AG09319 (cell line): ENCODE results near the gene TMEM271.

Experiments
- DNase-seq: peaks from one replicate; pipeline ENCODE4 v3.0.0-alpha.2; 2010; ENCODE audit warnings: low read depth; ENCODE audit errors: extremely low read depth
- TF ChIP-seq, protein P1 (sequence below): IDR thresholded peaks from 2 replicates; pipeline ENCODE4 v1.5.1; 2011; ENCODE audit warnings: low read depth, mild to moderate bottlenecking, inconsistent platforms, low read length, moderate library complexity

The TMEM271 gene

DNA sequence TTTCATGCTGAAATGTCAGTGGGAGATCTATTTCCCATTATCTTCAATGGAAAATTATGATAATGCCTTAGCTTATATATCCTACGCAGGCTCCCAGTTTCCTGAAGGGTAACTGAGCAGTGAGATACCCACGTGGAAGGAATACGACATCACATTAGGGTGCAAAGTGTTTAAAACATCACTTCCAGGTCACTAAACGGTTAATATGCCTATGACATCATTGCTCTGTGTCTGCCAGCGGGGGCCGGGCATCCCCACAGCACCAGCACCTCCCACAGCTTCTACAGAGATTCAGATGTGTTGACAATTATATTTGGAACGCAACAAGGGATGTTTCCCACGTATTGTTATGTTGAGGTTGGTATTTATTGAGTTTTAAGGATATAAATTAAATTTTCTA is 27.1 kb downstream of the TMEM271 start:
- TF ChIP-seq, protein P1, sequence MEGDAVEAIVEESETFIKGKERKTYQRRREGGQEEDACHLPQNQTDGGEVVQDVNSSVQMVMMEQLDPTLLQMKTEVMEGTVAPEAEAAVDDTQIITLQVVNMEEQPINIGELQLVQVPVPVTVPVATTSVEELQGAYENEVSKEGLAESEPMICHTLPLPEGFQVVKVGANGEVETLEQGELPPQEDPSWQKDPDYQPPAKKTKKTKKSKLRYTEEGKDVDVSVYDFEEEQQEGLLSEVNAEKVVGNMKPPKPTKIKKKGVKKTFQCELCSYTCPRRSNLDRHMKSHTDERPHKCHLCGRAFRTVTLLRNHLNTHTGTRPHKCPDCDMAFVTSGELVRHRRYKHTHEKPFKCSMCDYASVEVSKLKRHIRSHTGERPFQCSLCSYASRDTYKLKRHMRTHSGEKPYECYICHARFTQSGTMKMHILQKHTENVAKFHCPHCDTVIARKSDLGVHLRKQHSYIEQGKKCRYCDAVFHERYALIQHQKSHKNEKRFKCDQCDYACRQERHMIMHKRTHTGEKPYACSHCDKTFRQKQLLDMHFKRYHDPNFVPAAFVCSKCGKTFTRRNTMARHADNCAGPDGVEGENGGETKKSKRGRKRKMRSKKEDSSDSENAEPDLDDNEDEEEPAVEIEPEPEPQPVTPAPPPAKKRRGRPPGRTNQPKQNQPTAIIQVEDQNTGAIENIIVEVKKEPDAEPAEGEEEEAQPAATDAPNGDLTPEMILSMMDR, result no peak
- no peak for DNase-seq

DNA sequence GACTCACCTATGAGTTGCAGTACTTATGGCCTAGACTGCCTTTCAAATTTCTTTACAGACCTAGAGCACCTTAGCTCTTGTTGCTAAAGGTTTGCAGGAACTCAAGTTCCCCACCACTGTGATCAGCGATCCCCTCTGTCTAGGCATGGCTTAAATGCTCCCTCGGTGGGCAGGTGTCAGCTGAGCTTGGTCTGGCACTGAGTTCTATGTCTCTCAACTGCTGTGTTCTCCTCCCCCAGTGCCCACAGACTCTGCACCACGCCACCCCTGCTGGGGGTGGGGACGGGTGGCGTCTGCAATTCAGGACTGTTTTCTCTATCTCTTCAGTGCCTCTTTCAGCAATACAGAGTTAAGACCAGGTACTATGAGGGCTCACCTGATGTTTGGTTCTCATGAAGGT is 30.5 kb downstream of the TMEM271 start:
- no peak for DNase-seq
- TF ChIP-seq, protein P1, result no peak

GRCh38 chr4:544386-545105 is 31.5 kb downstream of the TMEM271 start:
- DNase-seq, result no peak
- TF ChIP-seq, protein P1, result no peak

- DNase-seq, result no peak
- TF ChIP-seq, protein P1, result no peak
Measured at GRCh38 chr4:541271-541670, 34.8 kb downstream of the TMEM271 start.

GRCh38 chr4:538542-539142 is 37.5 kb downstream of the TMEM271 start:
- TF ChIP-seq, protein P1, result no peak
- DNase-seq, result no peak

DNA sequence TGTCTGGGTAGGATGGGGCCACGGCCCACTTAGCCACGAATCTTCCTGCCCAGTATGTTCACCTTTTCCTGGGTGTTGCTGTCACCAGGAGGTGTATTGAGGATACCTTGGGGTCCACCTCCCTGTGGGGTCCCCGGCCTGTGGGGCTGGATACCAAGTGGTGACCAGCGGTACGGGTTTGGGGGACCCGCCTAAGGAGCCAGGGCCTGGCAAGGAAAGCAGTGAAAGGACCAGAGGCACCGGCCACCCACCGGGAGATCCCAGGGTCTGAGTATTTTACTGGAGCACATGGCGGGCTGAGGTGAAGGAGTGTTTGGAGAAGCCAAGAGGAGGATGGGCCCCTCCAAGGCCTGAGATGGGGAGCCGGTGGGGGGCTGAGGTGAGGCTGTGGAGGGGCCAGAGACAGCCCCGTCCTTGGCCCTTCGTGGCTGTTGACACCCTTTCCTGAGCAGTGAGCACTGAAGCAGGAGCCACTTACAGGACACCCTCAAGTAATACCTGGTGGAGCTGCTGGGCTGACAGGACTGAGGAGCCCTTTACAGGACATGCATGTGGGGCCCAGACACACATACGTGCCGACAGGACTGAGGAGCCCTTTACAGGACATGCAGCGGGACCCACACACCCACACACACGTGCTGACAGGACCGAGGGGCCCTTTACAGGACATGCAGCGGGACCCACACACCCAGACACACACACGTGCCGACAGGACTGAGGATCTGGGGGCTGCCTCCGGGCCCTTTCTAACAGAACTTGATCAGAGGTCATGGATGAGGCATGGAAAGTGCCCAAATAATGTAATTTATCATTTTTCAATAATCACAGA is 38.4 kb downstream of the TMEM271 start:
- TF ChIP-seq, protein P1, result no peak
- DNase-seq, result no peak
